ENCODE measurements around the gene ALX3.
"Not testable (repeated sequence)": the region's sequence is repeated elsewhere in the genome, so short reads cannot be mapped to it uniquely, and the experiment has no call there.

The ALX3 gene

GRCh38 chr1:110079995-110080394 lies 9.5 kb upstream of the ALX3 start:
- not testable (repeated sequence) for H3K36me3 ChIP-seq (ENCODE audit: control insufficient read depth, insufficient read depth, low read length); H3K4me3 ChIP-seq (ENCODE audit: low read depth, low read length); H3K9me3 ChIP-seq (ENCODE audit: control insufficient read depth, insufficient read depth, low read depth, low read length); H3K4me1 ChIP-seq (ENCODE audit: control insufficient read depth, insufficient read depth, low read length); H3K9ac ChIP-seq (ENCODE audit: low read length); H3K27ac ChIP-seq (ENCODE audit: low read depth, low read length)
- peaks cover 98% of the 10 kb centered on the region for H3K27me3 ChIP-seq (ENCODE audit: control insufficient read depth, insufficient read depth, low read length)

GRCh38 chr1:110076789-110077500 lies 6.5 kb upstream of the ALX3 start:
- H3K9ac ChIP-seq (ENCODE audit: low read length), result no peak overlapping the region
- no peak overlapping the region for H3K27ac ChIP-seq (ENCODE audit: low read depth, low read length)
- no peaks in the 10 kb centered on the region for H3K4me1 ChIP-seq (ENCODE audit: control insufficient read depth, insufficient read depth, low read length)
- H3K9me3 ChIP-seq (ENCODE audit: control insufficient read depth, insufficient read depth, low read depth, low read length), result no peaks in the 10 kb centered on the region
- no peak overlapping the region for H3K4me3 ChIP-seq (ENCODE audit: low read depth, low read length)
- no peaks in the 10 kb centered on the region for H3K36me3 ChIP-seq (ENCODE audit: control insufficient read depth, insufficient read depth, low read length)
- peaks cover 98% of the 10 kb centered on the region for H3K27me3 ChIP-seq (ENCODE audit: control insufficient read depth, insufficient read depth, low read length)

DNA sequence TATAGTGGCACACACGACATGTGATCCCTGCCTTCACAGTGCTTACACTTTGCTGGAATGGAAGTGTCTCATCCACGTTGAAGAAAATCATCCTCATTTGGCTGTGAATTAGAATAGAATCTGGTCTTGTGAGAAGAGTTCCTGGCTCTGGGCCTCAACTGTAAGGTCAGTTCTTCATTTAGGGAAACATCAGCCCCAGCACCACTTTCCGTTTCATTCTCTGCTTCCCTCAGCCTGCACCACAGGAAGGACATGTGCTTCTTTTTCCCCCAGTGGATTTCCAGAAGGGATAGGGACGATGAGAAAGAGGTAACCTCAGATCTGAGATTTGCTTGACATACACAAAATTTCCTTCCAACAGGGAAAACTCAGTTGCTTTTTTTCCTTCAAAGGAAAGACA lies 3.7 kb upstream of the ALX3 start:
- Histone ChIP-seq H3K27ac (ENCODE audit: low read depth, low read length) (no peak overlapping the region), H3K9me3 (ENCODE audit: control insufficient read depth, insufficient read depth, low read depth, low read length) (no peaks in the 10 kb centered on the region), H3K4me1 (ENCODE audit: control insufficient read depth, insufficient read depth, low read length) (peaks cover 12% of the 10 kb centered on the region), H3K27me3 (ENCODE audit: control insufficient read depth, insufficient read depth, low read length) (peaks cover 98% of the 10 kb centered on the region), H3K36me3 (ENCODE audit: control insufficient read depth, insufficient read depth, low read length) (no peaks in the 10 kb centered on the region), H3K4me3 (ENCODE audit: low read depth, low read length) (no peak overlapping the region), H3K9ac (ENCODE audit: low read length) (no peak overlapping the region)

DNA sequence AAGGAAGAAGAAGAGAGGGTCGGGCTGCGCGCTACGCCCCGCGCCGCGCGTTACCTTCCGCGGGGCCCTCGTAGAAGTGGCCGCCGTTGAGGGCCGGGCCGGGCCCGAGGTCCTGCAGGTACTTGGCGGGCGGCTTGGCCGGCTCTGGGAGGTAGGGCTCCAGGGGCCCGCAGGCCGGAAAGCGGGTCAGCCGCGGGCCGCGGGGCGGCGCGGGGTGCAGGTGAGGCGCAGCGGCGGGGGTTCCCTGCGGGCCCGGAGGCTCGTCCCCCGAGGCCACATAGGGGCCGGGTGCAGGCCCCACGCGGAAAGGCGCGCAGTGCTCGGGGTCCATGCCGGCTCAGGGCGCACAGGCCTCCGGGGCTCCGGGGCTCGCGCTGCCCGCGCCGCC lies 196 bp downstream of the ALX3 start:
- Histone ChIP-seq H3K4me3 (ENCODE audit: low read depth, low read length) (peak overlapping the region; percentile 51), H3K27me3 (ENCODE audit: control insufficient read depth, insufficient read depth, low read length) (peaks cover 100% of the 10 kb centered on the region), H3K9me3 (ENCODE audit: control insufficient read depth, insufficient read depth, low read depth, low read length) (no peaks in the 10 kb centered on the region), H3K9ac (ENCODE audit: low read length) (no peak overlapping the region), H3K27ac (ENCODE audit: low read depth, low read length) (no peak overlapping the region), H3K36me3 (ENCODE audit: control insufficient read depth, insufficient read depth, low read length) (no peaks in the 10 kb centered on the region), H3K4me1 (ENCODE audit: control insufficient read depth, insufficient read depth, low read length) (peaks cover 32% of the 10 kb centered on the region)

GRCh38 chr1:110069404-110070281 lies 829 bp downstream of the ALX3 start:
- Histone ChIP-seq H3K4me1 (ENCODE audit: control insufficient read depth, insufficient read depth, low read length) (peaks cover 32% of the 10 kb centered on the region), H3K9me3 (ENCODE audit: control insufficient read depth, insufficient read depth, low read depth, low read length) (no peaks in the 10 kb centered on the region), H3K4me3 (ENCODE audit: low read depth, low read length) (peak overlapping the region; percentile 51), H3K36me3 (ENCODE audit: control insufficient read depth, insufficient read depth, low read length) (no peaks in the 10 kb centered on the region), H3K27ac (ENCODE audit: low read depth, low read length) (no peak overlapping the region), H3K9ac (ENCODE audit: low read length) (no peak overlapping the region), H3K27me3 (ENCODE audit: control insufficient read depth, insufficient read depth, low read length) (peaks cover 100% of the 10 kb centered on the region)

- Histone ChIP-seq H3K9ac (ENCODE audit: low read length) (no peak overlapping the region), H3K4me1 (ENCODE audit: control insufficient read depth, insufficient read depth, low read length) (peaks cover 32% of the 10 kb centered on the region), H3K27ac (ENCODE audit: low read depth, low read length) (no peak overlapping the region), H3K27me3 (ENCODE audit: control insufficient read depth, insufficient read depth, low read length) (peaks cover 100% of the 10 kb centered on the region), H3K36me3 (ENCODE audit: control insufficient read depth, insufficient read depth, low read length) (no peaks in the 10 kb centered on the region), H3K4me3 (ENCODE audit: low read depth, low read length) (peak overlapping the region; percentile 51), H3K9me3 (ENCODE audit: control insufficient read depth, insufficient read depth, low read depth, low read length) (no peaks in the 10 kb centered on the region)
These were observed 1.6 kb downstream of the ALX3 start for GRCh38 chr1:110068646-110069403.

DNA sequence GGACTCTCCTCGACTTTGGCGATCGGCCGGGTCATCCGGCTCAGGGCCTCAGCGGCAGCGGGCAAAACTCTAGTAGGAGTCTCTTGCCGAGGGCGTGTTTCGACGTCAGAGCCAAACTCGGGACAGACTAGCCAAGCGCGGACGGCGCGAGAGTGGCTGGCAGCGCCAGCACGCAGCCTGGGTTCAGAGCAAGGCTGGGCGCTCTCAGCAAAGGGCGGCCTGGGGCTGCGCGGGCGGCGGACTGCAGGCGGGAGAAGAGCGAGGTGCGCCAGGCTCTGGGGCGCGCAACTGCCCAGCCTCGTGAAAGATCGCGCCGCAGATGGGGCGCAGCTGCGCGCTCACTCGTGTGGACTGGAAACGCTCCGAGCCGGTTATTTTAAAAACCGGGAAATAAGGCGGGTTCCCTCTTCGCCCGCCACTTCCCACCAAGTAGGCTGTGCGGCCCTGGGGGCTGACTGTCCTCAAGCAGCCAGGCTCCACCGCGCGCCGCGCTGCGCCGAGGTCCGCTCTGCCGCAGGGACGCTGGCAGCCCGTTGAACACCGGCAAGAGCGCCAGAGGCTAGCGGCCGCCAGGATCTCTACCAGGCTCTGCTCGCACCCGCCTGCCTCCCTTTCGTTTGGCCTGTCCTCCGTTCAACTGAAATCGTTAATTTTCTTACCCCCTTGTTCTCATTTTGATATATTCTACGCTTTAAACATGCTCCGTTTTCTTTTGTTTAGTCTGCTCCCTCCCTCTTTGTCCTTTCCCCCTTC lies 2.4 kb downstream of the ALX3 start:
- H3K9ac ChIP-seq (ENCODE audit: low read length), result no peak overlapping the region
- H3K27me3 ChIP-seq (ENCODE audit: control insufficient read depth, insufficient read depth, low read length), result peaks cover 96% of the 10 kb centered on the region
- peaks cover 32% of the 10 kb centered on the region for H3K4me1 ChIP-seq (ENCODE audit: control insufficient read depth, insufficient read depth, low read length)
- peak overlapping the region; percentile 51 for H3K4me3 ChIP-seq (ENCODE audit: low read depth, low read length)
- H3K27ac ChIP-seq (ENCODE audit: low read depth, low read length), result no peak overlapping the region
- no peaks in the 10 kb centered on the region for H3K36me3 ChIP-seq (ENCODE audit: control insufficient read depth, insufficient read depth, low read length)
- H3K9me3 ChIP-seq (ENCODE audit: control insufficient read depth, insufficient read depth, low read depth, low read length), result no peaks in the 10 kb centered on the region

DNA sequence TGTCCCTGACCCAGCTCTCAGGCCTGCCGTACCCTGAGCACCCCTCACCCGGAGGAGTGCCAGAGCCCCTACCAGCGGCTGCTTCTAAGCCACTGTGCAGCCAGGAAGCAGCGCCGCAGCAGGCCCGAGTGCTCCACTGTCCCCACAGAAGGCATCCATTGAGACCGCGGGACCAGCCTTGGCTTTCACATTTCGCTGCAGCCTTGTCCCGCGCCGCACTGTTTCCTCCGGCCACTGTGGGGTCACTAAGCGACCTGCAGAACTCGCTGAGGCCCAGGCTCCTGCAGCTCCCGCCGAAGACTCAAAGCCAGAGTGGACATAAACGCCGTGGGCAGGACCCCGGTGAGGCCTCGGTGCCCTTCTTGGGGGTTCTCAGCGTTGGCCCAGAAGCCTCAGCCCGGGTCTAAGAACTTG lies 3.0 kb downstream of the ALX3 start:
- Histone ChIP-seq H3K4me3 (ENCODE audit: low read depth, low read length) (peak overlapping the region; percentile 51), H3K4me1 (ENCODE audit: control insufficient read depth, insufficient read depth, low read length) (peaks cover 32% of the 10 kb centered on the region), H3K27ac (ENCODE audit: low read depth, low read length) (no peak overlapping the region), H3K27me3 (ENCODE audit: control insufficient read depth, insufficient read depth, low read length) (peaks cover 91% of the 10 kb centered on the region), H3K9ac (ENCODE audit: low read length) (no peak overlapping the region), H3K9me3 (ENCODE audit: control insufficient read depth, insufficient read depth, low read depth, low read length) (no peaks in the 10 kb centered on the region), H3K36me3 (ENCODE audit: control insufficient read depth, insufficient read depth, low read length) (no peaks in the 10 kb centered on the region)

GRCh38 chr1:110065841-110066240 lies 4.6 kb downstream of the ALX3 start:
- Histone ChIP-seq H3K4me1 (ENCODE audit: control insufficient read depth, insufficient read depth, low read length) (peaks cover 30% of the 10 kb centered on the region), H3K9me3 (ENCODE audit: control insufficient read depth, insufficient read depth, low read depth, low read length) (no peaks in the 10 kb centered on the region), H3K36me3 (ENCODE audit: control insufficient read depth, insufficient read depth, low read length) (no peaks in the 10 kb centered on the region), H3K9ac (ENCODE audit: low read length) (no peak overlapping the region), H3K27ac (ENCODE audit: low read depth, low read length) (no peak overlapping the region), H3K27me3 (ENCODE audit: control insufficient read depth, insufficient read depth, low read length) (peaks cover 74% of the 10 kb centered on the region), H3K4me3 (ENCODE audit: low read depth, low read length) (no peak overlapping the region)

DNA sequence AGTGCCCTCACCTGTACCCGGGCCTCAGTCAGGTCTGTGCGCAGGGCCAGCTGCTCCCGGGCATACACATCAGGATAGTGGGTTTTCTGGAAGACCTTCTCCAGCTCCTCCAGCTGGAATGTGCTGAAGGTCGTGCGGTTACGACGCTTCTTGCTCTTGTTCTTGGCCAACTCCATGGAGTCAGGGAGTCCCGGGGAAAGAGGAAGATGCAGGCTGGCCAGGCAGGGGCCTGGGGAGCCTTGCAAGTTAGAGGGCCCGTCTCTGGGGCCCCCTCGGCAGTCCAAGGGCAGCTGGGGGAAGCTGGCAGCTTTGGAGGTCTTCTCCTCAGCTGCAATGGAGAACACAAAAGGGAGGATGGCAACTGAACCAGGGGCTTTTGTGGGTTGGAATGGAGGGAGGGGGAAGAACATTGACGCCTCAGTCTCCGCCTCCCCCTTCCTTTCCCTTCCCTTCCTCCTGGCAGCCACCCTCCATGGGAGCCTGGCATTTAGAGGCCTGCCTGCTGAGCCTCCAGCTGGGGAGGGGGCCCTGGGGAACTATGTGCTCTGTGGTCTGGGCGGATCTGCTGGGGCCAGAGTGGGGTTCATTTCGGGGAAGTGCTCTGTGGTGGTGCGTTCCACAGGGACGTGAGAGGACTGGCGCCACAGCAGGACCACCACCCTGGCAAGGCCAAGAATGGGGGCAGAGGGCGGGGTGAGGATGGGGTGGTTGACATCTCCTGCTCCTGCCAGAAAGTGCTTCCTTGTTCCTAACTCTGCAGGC lies 5.7 kb downstream of the ALX3 start:
- Histone ChIP-seq H3K9ac (ENCODE audit: low read length) (no peak overlapping the region), H3K27ac (ENCODE audit: low read depth, low read length) (no peak overlapping the region), H3K4me1 (ENCODE audit: control insufficient read depth, insufficient read depth, low read length) (peaks cover 26% of the 10 kb centered on the region), H3K9me3 (ENCODE audit: control insufficient read depth, insufficient read depth, low read depth, low read length) (no peaks in the 10 kb centered on the region), H3K27me3 (ENCODE audit: control insufficient read depth, insufficient read depth, low read length) (peaks cover 64% of the 10 kb centered on the region), H3K4me3 (ENCODE audit: low read depth, low read length) (no peak overlapping the region), H3K36me3 (ENCODE audit: control insufficient read depth, insufficient read depth, low read length) (no peaks in the 10 kb centered on the region)
